Iris pigment epithelial cell (primary cell): ENCODE results near the gene KLHDC8A.
A peak's percentile ranks its signal among the peaks of the same experiment; 100 is the strongest.
"Not testable (repeated sequence)": the region's sequence is repeated elsewhere in the genome, so short reads cannot be mapped to it uniquely, and the experiment has no call there.

Experiments used
- DNase-seq: peaks from one replicate; pipeline ENCODE4 v3.0.0-alpha.2; 2011; ENCODE audit warnings: low read depth

KLHDC8A gene

GRCh38 chr1:205356440-205357139, at the start of gene KLHDC8A:
Gene KLHDC8A (minus strand): TSS chr1:205356922. CDS start chr1:205343604, 13,318 bp downstream.
- DNase-seq = no peak

- not testable (repeated sequence) for DNase-seq
Measured at GRCh38 chr1:205406252-205406651, 49.5 kb upstream of the KLHDC8A start.

GRCh38 chr1:205404484-205404883, 47.8 kb upstream of the KLHDC8A start:
- DNase-seq = not testable (repeated sequence)

GRCh38 chr1:205398586-205398985, 41.9 kb upstream of the KLHDC8A start:
- DNase-seq = no peak

GRCh38 chr1:205396967-205397616, 40.4 kb upstream of the KLHDC8A start:
- DNase-seq = peak; percentile 67

GRCh38 chr1:205395616-205396015, 38.9 kb upstream of the KLHDC8A start:
- DNase-seq = no peak

GRCh38 chr1:205392650-205393049, 35.9 kb upstream of the KLHDC8A start:
- DNase-seq = no peak

- no peak for DNase-seq
Measured at GRCh38 chr1:205391386-205391785, 34.7 kb upstream of the KLHDC8A start.

GRCh38 chr1:205387845-205388244, 31.1 kb upstream of the KLHDC8A start:
- DNase-seq = no peak

- DNase-seq = not testable (repeated sequence)
Measured at GRCh38 chr1:205382990-205383389, 26.3 kb upstream of the KLHDC8A start.

- DNase-seq = no peak
Measured at GRCh38 chr1:205382561-205382960, 25.8 kb upstream of the KLHDC8A start.

- DNase-seq = no peak
Measured at GRCh38 chr1:205381305-205381704, 24.6 kb upstream of the KLHDC8A start.

- no peak for DNase-seq
Measured at GRCh38 chr1:205380882-205381281, 24.2 kb upstream of the KLHDC8A start.

- no peak for DNase-seq
Measured at GRCh38 chr1:205379056-205379455, 22.3 kb upstream of the KLHDC8A start.

- no peak for DNase-seq
Measured at GRCh38 chr1:205377355-205377754, 20.6 kb upstream of the KLHDC8A start.

GRCh38 chr1:205376739-205377138, 20.0 kb upstream of the KLHDC8A start:
- DNase-seq = no peak

- peak; percentile 57 for DNase-seq
Measured at GRCh38 chr1:205375835-205376545, 19.3 kb upstream of the KLHDC8A start.

GRCh38 chr1:205374210-205375078, 17.7 kb upstream of the KLHDC8A start:
- DNase-seq = peak; percentile 86

GRCh38 chr1:205373798-205374175, 17.1 kb upstream of the KLHDC8A start:
- no peak for DNase-seq

- DNase-seq = no peak
Measured at GRCh38 chr1:205373022-205373797, 16.5 kb upstream of the KLHDC8A start.
